ENCODE results near the gene VRTN.
"Not testable (repeated sequence)": the region's sequence is repeated elsewhere in the genome, so short reads cannot be mapped to it uniquely, and the experiment has no call there.

The VRTN gene

GRCh38 chr14:74380172-74380571 is 31.9 kb downstream of the VRTN start:
- TF ChIP-seq SPI1 (IDR thresholded peaks at IDR 0.05; ENCODE audit: borderline replicate concordance, low read depth), result no peak
- no peak for DNase-seq (ENCODE audit: low read depth in 1 of 2, low spot score in 1 of 2)
- H3K4me3 ChIP-seq (replicated peaks; ENCODE audit: insufficient read depth, low read length), result no peak overlapping the region
- no peak overlapping the region for H3K27ac ChIP-seq (replicated peaks)
- no peaks in the 10 kb centered on the region for H3K27me3 ChIP-seq (ENCODE audit: insufficient read depth, poor library complexity, severe bottlenecking)

GRCh38 chr14:74380845-74381244 is 32.6 kb downstream of the VRTN start:
- no peak overlapping the region for H3K4me3 ChIP-seq (replicated peaks; ENCODE audit: insufficient read depth, low read length)
- no peak for DNase-seq (ENCODE audit: low read depth in 1 of 2, low spot score in 1 of 2)
- H3K27me3 ChIP-seq (ENCODE audit: insufficient read depth, poor library complexity, severe bottlenecking), result no peaks in the 10 kb centered on the region
- no peak overlapping the region for H3K27ac ChIP-seq (replicated peaks)
- no peak for TF ChIP-seq CTCF (IDR thresholded peaks at IDR 0.05; ENCODE audit: insufficient read depth, low read length)
- TF ChIP-seq GABPA (IDR thresholded peaks at IDR 0.05; ENCODE audit: low read depth), result no peak
- no peak for TF ChIP-seq SPI1 (IDR thresholded peaks at IDR 0.05; ENCODE audit: borderline replicate concordance, low read depth)
- TF ChIP-seq POLR2AphosphoS5 (IDR thresholded peaks at IDR 0.05; ENCODE audit: low read depth), result no peak

GRCh38 chr14:74381571-74381970 is 33.3 kb downstream of the VRTN start:
- H3K4me3 ChIP-seq (replicated peaks; ENCODE audit: insufficient read depth, low read length); DNase-seq (ENCODE audit: low read depth in 1 of 2, low spot score in 1 of 2); H3K27me3 ChIP-seq (ENCODE audit: insufficient read depth, poor library complexity, severe bottlenecking); H3K27ac ChIP-seq (replicated peaks): not testable (repeated sequence)

- Histone ChIP-seq H3K27me3 (ENCODE audit: insufficient read depth, poor library complexity, severe bottlenecking) (no peaks in the 10 kb centered on the region), H3K27ac (replicated peaks) (no peak overlapping the region), H3K4me3 (replicated peaks; ENCODE audit: insufficient read depth, low read length) (no peak overlapping the region)
- DNase-seq (ENCODE audit: low read depth in 1 of 2, low spot score in 1 of 2), result no peak
- TF ChIP-seq GABPA (IDR thresholded peaks at IDR 0.05; ENCODE audit: low read depth) (no peak), CTCF (IDR thresholded peaks at IDR 0.05; ENCODE audit: insufficient read depth, low read length) (no peak), POLR2AphosphoS5 (IDR thresholded peaks at IDR 0.05; ENCODE audit: low read depth) (no peak), SPI1 (IDR thresholded peaks at IDR 0.05; ENCODE audit: borderline replicate concordance, low read depth) (no peak), REST (IDR thresholded peaks at IDR 0.05; ENCODE audit: insufficient replicate concordance, low read depth) (no peak)
These were observed 34.0 kb downstream of the VRTN start for GRCh38 chr14:74382231-74382630.

- no peak for DNase-seq (ENCODE audit: low read depth in 1 of 2, low spot score in 1 of 2)
These were observed 41.7 kb downstream of the VRTN start for GRCh38 chr14:74389980-74390379.

More at GRCh38 chr14:74389980-74390379, 41.7 kb downstream of the VRTN start:
- Histone ChIP-seq H3K27ac (replicated peaks) (no peak overlapping the region), H3K27me3 (ENCODE audit: insufficient read depth, poor library complexity, severe bottlenecking) (no peaks in the 10 kb centered on the region), H3K4me3 (replicated peaks; ENCODE audit: insufficient read depth, low read length) (no peak overlapping the region)
- TF ChIP-seq SPI1 (IDR thresholded peaks at IDR 0.05; ENCODE audit: borderline replicate concordance, low read depth) (no peak), REST (IDR thresholded peaks at IDR 0.05; ENCODE audit: insufficient replicate concordance, low read depth) (no peak), GABPA (IDR thresholded peaks at IDR 0.05; ENCODE audit: low read depth) (no peak), POLR2AphosphoS5 (IDR thresholded peaks at IDR 0.05; ENCODE audit: low read depth) (no peak), CTCF (IDR thresholded peaks at IDR 0.05; ENCODE audit: insufficient read depth, low read length) (no peak)

All from HL-60 (cell line).